KMS-11 (cell line): ENCODE results near the gene RTN4R.
"Not testable (repeated sequence)": the region's sequence is repeated elsewhere in the genome, so short reads cannot be mapped to it uniquely, and the experiment has no call there.

Experiments
- H2AFZ ChIP-seq: fragments of 200-600 bp; sonication (generic); 2 replicates; pipeline ENCODE4 v1.6.1; 2016; ENCODE audit warnings: antibody characterized with exemption, mixed run types, low read depth
- H3K27ac ChIP-seq: fragments of 200-600 bp; sonication (generic); 2 replicates; pipeline ENCODE4 v1.6.1; 2016; ENCODE audit warnings: mild to moderate bottlenecking, mixed run types
- H3K27me3 ChIP-seq: fragments of 200-600 bp; sonication (generic); 2 replicates; pipeline ENCODE4 v1.6.1; 2017; ENCODE audit warnings: mild to moderate bottlenecking, low read depth, mixed run types, moderate library complexity; ENCODE audit not compliant: insufficient read depth
- H3K36me3 ChIP-seq: fragments of 200-600 bp; sonication (generic); 2 replicates; pipeline ENCODE4 v1.6.1; 2017; ENCODE audit warnings: mild to moderate bottlenecking, mixed run types; ENCODE audit not compliant: insufficient read depth
- H3K4me1 ChIP-seq: fragments of 200-600 bp; sonication (generic); 2 replicates; pipeline ENCODE4 v1.6.1; 2016; ENCODE audit warnings: mild to moderate bottlenecking, low read depth, mixed run types; ENCODE audit not compliant: poor library complexity, severe bottlenecking
- H3K4me2 ChIP-seq: fragments of 200-600 bp; sonication (generic); 2 replicates; pipeline ENCODE4 v1.7.0; 2016; ENCODE audit warnings: mild to moderate bottlenecking, mixed run types
- H3K4me3 ChIP-seq: fragments of 200-600 bp; sonication (generic); IDR thresholded peaks from 2 replicates; pipeline ENCODE4 v1.6.1; 2017; ENCODE audit warnings: low read depth, low read length, mixed read lengths; ENCODE audit not compliant: insufficient read depth
- H3K79me2 ChIP-seq: fragments of 200-600 bp; sonication (generic); 2 replicates; pipeline ENCODE4 v1.6.1; 2016; ENCODE audit warnings: low read depth, mixed run types; ENCODE audit not compliant: insufficient read depth
- H3K9ac ChIP-seq: fragments of 200-600 bp; sonication (generic); 2 replicates; pipeline ENCODE4 v1.6.1; 2016; ENCODE audit warnings: mild to moderate bottlenecking, mixed run types
- H4K20me1 ChIP-seq: fragments of 200-600 bp; sonication (generic); 2 replicates; pipeline ENCODE4 v1.6.1; 2016; ENCODE audit warnings: mild to moderate bottlenecking, mixed run types; ENCODE audit not compliant: insufficient read depth
- TF ChIP-seq, protein P1 (sequence below): fragments of 200-600 bp; sonication (generic); conservative IDR thresholded peaks from 2 replicates; pipeline ENCODE4 v1.6.1; 2017; ENCODE audit warnings: low read depth, mild to moderate bottlenecking, antibody characterized with exemption, low read length, moderate library complexity, mixed read lengths

Gene RTN4R

DNA sequence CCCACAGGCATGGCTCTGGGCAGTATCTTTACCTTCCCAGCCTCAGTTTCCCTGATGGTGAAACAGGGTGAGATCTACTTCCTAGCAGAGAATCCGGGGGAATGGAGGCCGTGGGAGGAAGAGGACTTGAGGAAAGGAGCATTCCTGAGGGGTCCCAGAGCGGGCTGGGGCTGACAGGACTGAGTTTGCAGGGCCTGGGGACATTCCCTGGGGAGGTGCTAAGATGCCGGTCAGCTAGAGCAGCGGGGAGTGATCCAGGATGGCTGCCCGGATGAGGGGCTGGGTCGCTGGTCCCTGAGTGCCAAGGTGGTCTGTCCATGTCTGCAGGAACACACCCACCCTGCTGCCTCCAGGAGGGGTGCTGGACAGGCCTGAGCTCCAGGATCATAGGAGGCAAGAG lies 8.3 kb upstream of the RTN4R start:
- H3K4me3 ChIP-seq: no peak overlapping the region
- H3K4me1 ChIP-seq: no peaks in the 10 kb centered on the region
- no peak overlapping the region for H3K27ac ChIP-seq
- TF ChIP-seq, protein P1, sequence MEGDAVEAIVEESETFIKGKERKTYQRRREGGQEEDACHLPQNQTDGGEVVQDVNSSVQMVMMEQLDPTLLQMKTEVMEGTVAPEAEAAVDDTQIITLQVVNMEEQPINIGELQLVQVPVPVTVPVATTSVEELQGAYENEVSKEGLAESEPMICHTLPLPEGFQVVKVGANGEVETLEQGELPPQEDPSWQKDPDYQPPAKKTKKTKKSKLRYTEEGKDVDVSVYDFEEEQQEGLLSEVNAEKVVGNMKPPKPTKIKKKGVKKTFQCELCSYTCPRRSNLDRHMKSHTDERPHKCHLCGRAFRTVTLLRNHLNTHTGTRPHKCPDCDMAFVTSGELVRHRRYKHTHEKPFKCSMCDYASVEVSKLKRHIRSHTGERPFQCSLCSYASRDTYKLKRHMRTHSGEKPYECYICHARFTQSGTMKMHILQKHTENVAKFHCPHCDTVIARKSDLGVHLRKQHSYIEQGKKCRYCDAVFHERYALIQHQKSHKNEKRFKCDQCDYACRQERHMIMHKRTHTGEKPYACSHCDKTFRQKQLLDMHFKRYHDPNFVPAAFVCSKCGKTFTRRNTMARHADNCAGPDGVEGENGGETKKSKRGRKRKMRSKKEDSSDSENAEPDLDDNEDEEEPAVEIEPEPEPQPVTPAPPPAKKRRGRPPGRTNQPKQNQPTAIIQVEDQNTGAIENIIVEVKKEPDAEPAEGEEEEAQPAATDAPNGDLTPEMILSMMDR: no peak
- no peak overlapping the region for H3K9ac ChIP-seq
- no peaks in the 10 kb centered on the region for H4K20me1 ChIP-seq
- no peak overlapping the region for H2AFZ ChIP-seq
- H3K4me2 ChIP-seq: no peak overlapping the region
- no peaks in the 10 kb centered on the region for H3K36me3 ChIP-seq
- H3K79me2 ChIP-seq: no peaks in the 10 kb centered on the region
- H3K27me3 ChIP-seq: peaks cover 45% of the 10 kb centered on the region; the same call in 1 of the 2 replicates

DNA sequence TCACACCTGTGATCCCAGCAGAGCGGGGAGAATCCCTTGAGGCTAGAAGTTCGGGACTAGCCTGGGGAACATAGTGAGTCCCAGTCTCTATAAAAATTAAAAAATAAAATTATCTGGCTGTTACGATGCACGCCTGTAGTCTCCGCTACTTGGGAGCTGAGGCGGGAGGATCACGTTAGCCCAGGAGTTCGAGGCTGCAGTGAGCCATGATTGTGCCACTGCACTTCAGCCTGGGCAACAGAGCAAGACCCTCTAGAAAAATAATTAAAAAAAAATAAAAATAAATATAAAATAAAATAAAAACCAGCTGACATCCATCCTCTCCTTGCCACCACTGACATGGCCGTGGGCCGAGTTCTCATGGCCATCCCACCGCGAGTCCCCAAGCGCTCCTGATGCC lies 7.7 kb upstream of the RTN4R start:
- H3K27me3 ChIP-seq: peaks cover 44% of the 10 kb centered on the region; the same call in 1 of the 2 replicates
- no peak overlapping the region for H3K27ac ChIP-seq
- H3K4me1 ChIP-seq: no peaks in the 10 kb centered on the region
- no peaks in the 10 kb centered on the region for H3K36me3 ChIP-seq
- no peak overlapping the region for H2AFZ ChIP-seq
- no peaks in the 10 kb centered on the region for H4K20me1 ChIP-seq
- H3K9ac ChIP-seq: no peak overlapping the region
- TF ChIP-seq, protein P1: no peak
- H3K4me3 ChIP-seq: no peak overlapping the region
- H3K79me2 ChIP-seq: no peaks in the 10 kb centered on the region
- no peak overlapping the region for H3K4me2 ChIP-seq

DNA sequence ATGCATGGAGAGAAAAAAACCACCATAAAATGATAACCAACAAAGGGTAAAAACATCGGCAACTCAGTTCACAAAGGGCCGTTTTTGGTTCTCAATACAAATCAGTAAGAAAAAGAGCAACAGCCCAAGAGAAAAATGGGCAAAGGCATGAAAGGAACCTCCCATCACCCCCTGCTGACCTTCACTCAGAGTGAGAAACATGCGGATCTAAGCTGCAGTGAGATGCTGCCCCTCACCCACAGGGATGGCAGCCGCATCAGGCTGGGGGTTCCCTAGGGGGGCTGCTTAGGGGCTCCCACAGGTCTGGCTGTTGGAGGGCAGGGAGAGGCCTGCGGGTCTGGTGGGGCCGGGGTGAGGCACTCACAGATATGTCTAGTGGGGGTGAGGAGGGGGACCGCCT lies 7.2 kb upstream of the RTN4R start:
- not testable (repeated sequence) for H3K79me2 ChIP-seq, H3K4me2 ChIP-seq, H3K4me1 ChIP-seq, H4K20me1 ChIP-seq, H3K27ac ChIP-seq, H3K4me3 ChIP-seq, H2AFZ ChIP-seq, H3K9ac ChIP-seq, H3K36me3 ChIP-seq
- peaks cover 41% of the 10 kb centered on the region; the same call in 1 of the 2 replicates for H3K27me3 ChIP-seq

DNA sequence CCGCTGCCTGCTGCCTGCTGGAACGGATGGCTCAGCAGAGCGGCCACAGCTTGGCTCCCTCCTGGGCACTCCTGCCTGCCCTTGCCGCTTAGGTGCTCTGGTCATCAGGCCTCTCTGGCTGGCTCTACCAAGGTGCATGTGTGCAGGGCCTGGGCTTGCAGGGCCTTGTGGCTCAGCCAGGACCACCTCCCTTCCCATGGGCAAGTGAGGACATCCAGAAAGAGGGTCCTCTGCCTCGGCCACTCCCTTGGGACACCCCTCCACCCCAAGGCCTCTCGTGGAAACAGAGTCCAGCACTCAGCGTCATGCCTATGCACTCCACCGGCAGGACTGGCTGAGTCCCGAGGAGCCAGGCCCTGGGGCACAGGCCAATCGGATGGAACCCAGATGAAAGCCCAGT lies 6.3 kb upstream of the RTN4R start:
- H2AFZ ChIP-seq, H3K36me3 ChIP-seq, H3K9ac ChIP-seq, H3K4me2 ChIP-seq, H3K79me2 ChIP-seq, H3K4me3 ChIP-seq, H3K4me1 ChIP-seq, H4K20me1 ChIP-seq, H3K27ac ChIP-seq: not testable (repeated sequence)
- peaks cover 41% of the 10 kb centered on the region; the same call in 1 of the 2 replicates for H3K27me3 ChIP-seq

DNA sequence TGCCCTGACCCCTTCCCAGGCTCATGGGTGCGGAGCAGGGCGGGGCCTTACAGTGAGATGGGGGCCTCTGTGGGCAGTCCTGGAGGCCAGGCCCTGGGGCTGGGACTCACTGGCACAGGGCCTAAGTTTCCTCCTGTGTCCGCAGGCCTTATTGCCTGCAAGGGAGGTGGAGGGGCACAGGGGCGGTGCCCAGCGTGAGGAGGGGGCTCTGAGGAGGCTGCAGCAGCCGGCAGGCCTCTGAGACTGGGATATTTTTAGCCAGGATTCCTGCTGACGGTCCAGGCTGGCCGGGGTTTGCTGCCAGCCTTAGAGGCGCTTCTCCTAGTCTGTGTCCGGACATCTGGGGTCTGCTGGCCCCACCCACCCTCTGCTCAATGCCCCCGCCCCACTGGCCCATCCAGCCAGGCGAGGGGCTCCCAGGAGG lies 5.7 kb upstream of the RTN4R start:
- peaks cover 43% of the 10 kb centered on the region; the same call in 1 of the 2 replicates for H3K27me3 ChIP-seq
- TF ChIP-seq, protein P1: no peak
- no peaks in the 10 kb centered on the region for H4K20me1 ChIP-seq
- no peaks in the 10 kb centered on the region for H3K79me2 ChIP-seq
- H3K4me2 ChIP-seq: no peak overlapping the region
- no peaks in the 10 kb centered on the region for H3K4me1 ChIP-seq
- no peak overlapping the region for H3K4me3 ChIP-seq
- no peak overlapping the region for H3K9ac ChIP-seq
- no peaks in the 10 kb centered on the region for H3K36me3 ChIP-seq
- H3K27ac ChIP-seq: no peak overlapping the region
- H2AFZ ChIP-seq: no peak overlapping the region
